GM12892 (cell line): ENCODE results near the gene C2orf68.

Experiments used
- DNase-seq: peaks from one replicate; pipeline ENCODE4 v3.0.0; 2011; ENCODE audit not compliant: insufficient read length
- FAIRE-seq: peaks from 2 replicates; lab custom pipeline; 2011; peaks lifted over from hg19 to GRCh38; lab: Jason Lieb, UNC
- POLR2A ChIP-seq: IDR thresholded peaks from 2 replicates; pipeline ENCODE4 v1.6.1; 2011; ENCODE audit warnings: low read depth, low read length, control low read depth
- POLR2AphosphoS5 ChIP-seq: IDR thresholded peaks from 2 replicates; pipeline ENCODE4 v1.6.1; 2011; ENCODE audit warnings: low read depth, low read length, control low read depth
- TAF1 ChIP-seq: IDR thresholded peaks from 2 replicates; pipeline ENCODE4 v1.6.1; 2011; ENCODE audit warnings: low read depth, mild to moderate bottlenecking, control low read depth, low read length, borderline replicate concordance

C2orf68 gene

GRCh38 chr2:85583667-85584353, 28.1 kb downstream of the C2orf68 start:
- no peak for TF ChIP-seq TAF1
- DNase-seq (no peak), FAIRE-seq (no peak)

GRCh38 chr2:85582492-85582891, 29.4 kb downstream of the C2orf68 start:
- DNase-seq (no peak), FAIRE-seq (no peak)
- TF ChIP-seq POLR2A (no peak), TAF1 (no peak), POLR2AphosphoS5 (no peak)

GRCh38 chr2:85580206-85580605, 31.7 kb downstream of the C2orf68 start:
- FAIRE-seq (no peak), DNase-seq (no peak)
- no peak for TF ChIP-seq POLR2A
- TF ChIP-seq TAF1 = no peak
- TF ChIP-seq POLR2AphosphoS5 = no peak

- DNase-seq (no peak), FAIRE-seq (no peak)
- TF ChIP-seq POLR2A (no peak), POLR2AphosphoS5 (no peak), TAF1 (no peak)
Measured at GRCh38 chr2:85579266-85579935, 32.5 kb downstream of the C2orf68 start.

GRCh38 chr2:85578243-85579180, 33.4 kb downstream of the C2orf68 start:
- TF ChIP-seq TAF1 (0 out of 2 replicates have a peak, but pooled peaks have one; percentile 27), POLR2AphosphoS5 (no peak)
- FAIRE-seq (peak; percentile 46), DNase-seq (no peak)

GRCh38 chr2:85577386-85578242, 34.3 kb downstream of the C2orf68 start, which contains the start of gene VAMP8:
Gene VAMP8, plus strand, starts transcription at chr2:85577586. Its CDS starts 61 bp downstream, at chr2:85577647.
- TF ChIP-seq POLR2AphosphoS5 (0 out of 2 replicates have a peak, but pooled peaks have one; percentile 25), TAF1 (0 out of 2 replicates have a peak, but pooled peaks have one; percentile 9), POLR2A (peak; percentile 48; the same call in 1 of the 2 replicates)
- FAIRE-seq (peak; percentile 70), DNase-seq (peak; percentile 68)

GRCh38 chr2:85577063-85577385, 34.8 kb downstream of the C2orf68 start:
- DNase-seq (no peak), FAIRE-seq (no peak)
- no peak for TF ChIP-seq POLR2A
- no peak for TF ChIP-seq TAF1
- TF ChIP-seq POLR2AphosphoS5 = no peak

GRCh38 chr2:85575739-85576138, 36.1 kb downstream of the C2orf68 start:
- DNase-seq (no peak), FAIRE-seq (no peak)
- no peak for TF ChIP-seq TAF1
- no peak for TF ChIP-seq POLR2AphosphoS5
- TF ChIP-seq POLR2A = no peak

GRCh38 chr2:85566265-85566664, 45.6 kb downstream of the C2orf68 start:
- no peak for DNase-seq
- no peak for FAIRE-seq

GRCh38 chr2:85564144-85564563, 47.7 kb downstream of the C2orf68 start:
- TF ChIP-seq POLR2AphosphoS5 (no peak), TAF1 (no peak), POLR2A (no peak)
- FAIRE-seq = no peak
- DNase-seq = no peak

More at GRCh38 chr2:85566265-85566664, 45.6 kb downstream of the C2orf68 start:
- TF ChIP-seq POLR2A = no peak
- TF ChIP-seq TAF1 = no peak
